ENCODE results near the gene NBEAL2.

The NBEAL2 gene

GRCh38 chr3:46953234-46954010, 26.0 kb upstream of the NBEAL2 start:
- ATAC-seq = peak; percentile 73
- TF ChIP-seq ZFP3 (CRISPR knock-in tag; IDR thresholded peaks at IDR 0.05) (no peak), PPARA (CRISPR knock-in tag; IDR thresholded peaks at IDR 0.05; ENCODE audit: borderline replicate concordance) (no peak), TSHZ2 (CRISPR knock-in tag; IDR thresholded peaks at IDR 0.05) (no peak), ZNF70 (CRISPR knock-in tag; IDR thresholded peaks at IDR 0.05) (no peak), SNAI2 (CRISPR knock-in tag; IDR thresholded peaks at IDR 0.05) (no peak), ESRRG (CRISPR knock-in tag; IDR thresholded peaks at IDR 0.05) (no peak), GLIS3 (CRISPR knock-in tag; IDR thresholded peaks at IDR 0.05) (no peak), PATZ1 (CRISPR knock-in tag; IDR thresholded peaks at IDR 0.05; ENCODE audit: borderline replicate concordance) (no peak), ARNTL (CRISPR knock-in tag; IDR thresholded peaks at IDR 0.05; ENCODE audit: borderline replicate concordance, low read depth) (no peak), ZNF565 (CRISPR knock-in tag; conservative IDR thresholded peaks at IDR 0.05; ENCODE audit: low read depth) (no peak), CSDC2 (CRISPR knock-in tag; IDR thresholded peaks at IDR 0.05) (no peak), ZFP30 (CRISPR knock-in tag; IDR thresholded peaks at IDR 0.05) (no peak), OSR1 (CRISPR knock-in tag; IDR thresholded peaks at IDR 0.05) (no peak), TOX (CRISPR knock-in tag; IDR thresholded peaks at IDR 0.05; ENCODE audit: borderline replicate concordance) (no peak), ISL1 (CRISPR knock-in tag; IDR thresholded peaks at IDR 0.05) (no peak), ZC3H10 (CRISPR knock-in tag; IDR thresholded peaks at IDR 0.05) (no peak), TCF4 (CRISPR knock-in tag; IDR thresholded peaks at IDR 0.05; ENCODE audit: borderline replicate concordance) (no peak), RARB (CRISPR knock-in tag; IDR thresholded peaks at IDR 0.05) (no peak)
- TF ChIP-seq, protein P1, sequence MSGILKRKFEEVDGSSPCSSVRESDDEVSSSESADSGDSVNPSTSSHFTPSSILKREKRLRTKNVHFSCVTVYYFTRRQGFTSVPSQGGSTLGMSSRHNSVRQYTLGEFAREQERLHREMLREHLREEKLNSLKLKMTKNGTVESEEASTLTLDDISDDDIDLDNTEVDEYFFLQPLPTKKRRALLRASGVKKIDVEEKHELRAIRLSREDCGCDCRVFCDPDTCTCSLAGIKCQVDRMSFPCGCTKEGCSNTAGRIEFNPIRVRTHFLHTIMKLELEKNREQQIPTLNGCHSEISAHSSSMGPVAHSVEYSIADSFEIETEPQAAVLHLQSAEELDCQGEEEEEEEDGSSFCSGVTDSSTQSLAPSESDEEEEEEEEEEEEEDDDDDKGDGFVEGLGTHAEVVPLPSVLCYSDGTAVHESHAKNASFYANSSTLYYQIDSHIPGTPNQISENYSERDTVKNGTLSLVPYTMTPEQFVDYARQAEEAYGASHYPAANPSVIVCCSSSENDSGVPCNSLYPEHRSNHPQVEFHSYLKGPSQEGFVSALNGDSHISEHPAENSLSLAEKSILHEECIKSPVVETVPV (CRISPR knock-in tag; IDR thresholded peaks at IDR 0.05) = no peak
- TF ChIP-seq, protein P2, sequence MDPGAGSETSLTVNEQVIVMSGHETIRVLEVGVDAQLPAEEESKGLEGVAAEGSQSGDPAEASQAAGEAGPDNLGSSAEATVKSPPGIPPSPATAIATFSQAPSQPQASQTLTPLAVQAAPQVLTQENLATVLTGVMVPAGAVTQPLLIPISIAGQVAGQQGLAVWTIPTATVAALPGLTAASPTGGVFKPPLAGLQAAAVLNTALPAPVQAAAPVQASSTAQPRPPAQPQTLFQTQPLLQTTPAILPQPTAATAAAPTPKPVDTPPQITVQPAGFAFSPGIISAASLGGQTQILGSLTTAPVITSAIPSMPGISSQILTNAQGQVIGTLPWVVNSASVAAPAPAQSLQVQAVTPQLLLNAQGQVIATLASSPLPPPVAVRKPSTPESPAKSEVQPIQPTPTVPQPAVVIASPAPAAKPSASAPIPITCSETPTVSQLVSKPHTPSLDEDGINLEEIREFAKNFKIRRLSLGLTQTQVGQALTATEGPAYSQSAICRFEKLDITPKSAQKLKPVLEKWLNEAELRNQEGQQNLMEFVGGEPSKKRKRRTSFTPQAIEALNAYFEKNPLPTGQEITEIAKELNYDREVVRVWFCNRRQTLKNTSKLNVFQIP (CRISPR knock-in tag; IDR thresholded peaks at IDR 0.05; ENCODE audit: borderline replicate concordance, low read depth) = no peak

DNA sequence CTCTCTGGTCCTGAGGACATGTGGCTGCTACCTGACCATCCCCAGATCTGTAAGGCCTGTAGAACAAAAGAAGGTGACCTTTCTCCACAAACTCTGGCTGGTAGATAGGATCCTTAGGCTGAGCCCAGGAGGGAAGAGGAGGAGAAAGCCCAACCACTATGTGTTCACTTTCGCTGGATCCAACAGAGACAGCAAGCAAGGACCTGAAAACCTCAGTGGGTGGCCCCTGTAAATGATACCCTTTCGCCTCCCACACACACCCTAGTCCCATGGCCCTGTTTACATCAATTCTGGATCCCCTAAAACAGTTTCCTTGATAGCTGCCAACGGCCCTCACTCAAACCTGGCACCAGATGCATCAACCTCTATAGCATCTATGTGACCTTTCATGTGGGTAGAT, 25.3 kb upstream of the NBEAL2 start:
- ATAC-seq = 0 out of 3 replicates have a peak, but pooled peaks have one; percentile 8
- no peak for TF ChIP-seq ESRRG (CRISPR knock-in tag; IDR thresholded peaks at IDR 0.05)
- no peak for TF ChIP-seq ZFP30 (CRISPR knock-in tag; IDR thresholded peaks at IDR 0.05)
- TF ChIP-seq TOX (CRISPR knock-in tag; IDR thresholded peaks at IDR 0.05; ENCODE audit: borderline replicate concordance) = no peak

- no peak for ATAC-seq
- TF ChIP-seq CSDC2 (CRISPR knock-in tag; IDR thresholded peaks at IDR 0.05) (no peak), ZC3H10 (CRISPR knock-in tag; IDR thresholded peaks at IDR 0.05) (no peak), PPARA (CRISPR knock-in tag; IDR thresholded peaks at IDR 0.05; ENCODE audit: borderline replicate concordance) (no peak), ZNF565 (CRISPR knock-in tag; conservative IDR thresholded peaks at IDR 0.05; ENCODE audit: low read depth) (no peak), BACH2 (CRISPR knock-in tag; IDR thresholded peaks at IDR 0.05; ENCODE audit: borderline replicate concordance) (no peak), ZNF8 (CRISPR knock-in tag; IDR thresholded peaks at IDR 0.05) (no peak), TSHZ2 (CRISPR knock-in tag; IDR thresholded peaks at IDR 0.05) (no peak), ARNTL (CRISPR knock-in tag; IDR thresholded peaks at IDR 0.05; ENCODE audit: borderline replicate concordance, low read depth) (no peak), OSR1 (CRISPR knock-in tag; IDR thresholded peaks at IDR 0.05) (no peak), ZFP30 (CRISPR knock-in tag; IDR thresholded peaks at IDR 0.05) (no peak), SNAI2 (CRISPR knock-in tag; IDR thresholded peaks at IDR 0.05) (no peak), ZNF70 (CRISPR knock-in tag; IDR thresholded peaks at IDR 0.05) (no peak)
- TF ChIP-seq, protein P1 (CRISPR knock-in tag; IDR thresholded peaks at IDR 0.05) = no peak
- TF ChIP-seq, protein P3, sequence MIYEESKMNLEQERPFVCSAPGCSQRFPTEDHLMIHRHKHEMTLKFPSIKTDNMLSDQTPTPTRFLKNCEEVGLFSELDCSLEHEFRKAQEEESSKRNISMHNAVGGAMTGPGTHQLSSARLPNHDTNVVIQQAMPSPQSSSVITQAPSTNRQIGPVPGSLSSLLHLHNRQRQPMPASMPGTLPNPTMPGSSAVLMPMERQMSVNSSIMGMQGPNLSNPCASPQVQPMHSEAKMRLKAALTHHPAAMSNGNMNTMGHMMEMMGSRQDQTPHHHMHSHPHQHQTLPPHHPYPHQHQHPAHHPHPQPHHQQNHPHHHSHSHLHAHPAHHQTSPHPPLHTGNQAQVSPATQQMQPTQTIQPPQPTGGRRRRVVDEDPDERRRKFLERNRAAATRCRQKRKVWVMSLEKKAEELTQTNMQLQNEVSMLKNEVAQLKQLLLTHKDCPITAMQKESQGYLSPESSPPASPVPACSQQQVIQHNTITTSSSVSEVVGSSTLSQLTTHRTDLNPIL (CRISPR knock-in tag; IDR thresholded peaks at IDR 0.05; ENCODE audit: low read depth) = no peak
Observed at GRCh38 chr3:46955157-46955556, 24.3 kb upstream of the NBEAL2 start.
